Mesendoderm (in vitro differentiated cells): ENCODE results near the gene HOXB7.
A peak's percentile ranks its signal among the peaks of the same experiment; 100 is the strongest.

ENCODE experiments used
- DNase-seq: peaks from one replicate; pipeline ENCODE4 v3.0.0; 2013
- H2AK5ac ChIP-seq: 2 replicates; pipeline ENCODE4 v1.6.1; 2013; ENCODE audit warnings: low read length, inconsistent platforms
- H2BK120ac ChIP-seq: 2 replicates; pipeline ENCODE4 v1.6.1; 2013; ENCODE audit warnings: low read depth, mild to moderate bottlenecking, low read length, moderate library complexity, mixed read lengths
- H2BK15ac ChIP-seq: replicated peaks from 2 replicates; pipeline ENCODE4 v1.6.1; 2013; ENCODE audit warnings: low read depth, mild to moderate bottlenecking, moderate library complexity
- H2BK5ac ChIP-seq: 2 replicates; pipeline ENCODE4 v1.6.1; 2013; ENCODE audit warnings: low read length, inconsistent platforms
- H3K18ac ChIP-seq: 2 replicates; pipeline ENCODE4 v1.6.1; 2013; ENCODE audit warnings: mild to moderate bottlenecking, low read length, mixed read lengths
- H3K23ac ChIP-seq: one replicate; pipeline ENCODE4 v1.6.1; 2013; ENCODE audit warnings: low read length
- H3K27ac ChIP-seq: 2 replicates; pipeline ENCODE4 v1.5.1; 2013; ENCODE audit warnings: low read depth, mild to moderate bottlenecking, inconsistent platforms, low read length, moderate library complexity
- H3K27me3 ChIP-seq: 2 replicates; pipeline ENCODE4 v1.6.1; 2013; ENCODE audit warnings: low read length, control low read depth, mild to moderate bottlenecking, inconsistent platforms; ENCODE audit not compliant: insufficient read depth, poor library complexity
- H3K36me3 ChIP-seq: 2 replicates; pipeline ENCODE4 v1.6.1; 2013; ENCODE audit warnings: low read length, inconsistent platforms; ENCODE audit not compliant: control insufficient read depth, insufficient read depth
- H3K4ac ChIP-seq: one replicate; pipeline ENCODE4 v1.6.1; 2013; ENCODE audit warnings: low read depth, mild to moderate bottlenecking, low read length, moderate library complexity
- H3K4me1 ChIP-seq: 2 replicates; pipeline ENCODE4 v1.6.1; 2013; ENCODE audit warnings: low read depth, low read length, inconsistent platforms; ENCODE audit not compliant: control insufficient read depth
- H3K4me2 ChIP-seq: 2 replicates; pipeline ENCODE4 v1.6.1; 2013; ENCODE audit warnings: low read length
- H3K4me3 ChIP-seq: 2 replicates; pipeline ENCODE4 v1.5.1; 2013; ENCODE audit warnings: mild to moderate bottlenecking, low read length
- H3K56ac ChIP-seq: one replicate; pipeline ENCODE4 v1.6.1; 2013; ENCODE audit warnings: low read length
- H3K79me1 ChIP-seq: 2 replicates; pipeline ENCODE4 v1.6.1; 2013; ENCODE audit warnings: low read length, inconsistent platforms
- H3K79me2 ChIP-seq: 2 replicates; pipeline ENCODE4 v1.6.1; 2013; ENCODE audit warnings: mild to moderate bottlenecking, low read length; ENCODE audit not compliant: control insufficient read depth, insufficient read depth
- H3K9ac ChIP-seq: 2 replicates; pipeline ENCODE4 v1.6.1; 2013; ENCODE audit warnings: low read length, inconsistent platforms
- H4K5ac ChIP-seq: one replicate; pipeline ENCODE4 v1.6.1; 2013; ENCODE audit warnings: low read length
- H4K8ac ChIP-seq: one replicate; pipeline ENCODE4 v1.6.1; 2013; ENCODE audit warnings: low read depth, mild to moderate bottlenecking, control low read depth, low read length, moderate library complexity
- WGBS: extraction: QIAGEN DNeasy Blood & Tissue Kit; methylation state at CpG from one replicate; pipeline ENCODE4 v1.1.7; 2013; ENCODE audit warnings: low lambda C conversion rate, missing lambda C conversion rate; ENCODE audit not compliant: insufficient coverage; ENCODE audit errors: extremely low coverage; 5-methylcytosine and 5-hydroxymethylcytosine counted together

Gene HOXB7

GRCh38 chr17:48591255-48592056, 19.4 kb downstream of the HOXB7 start:
- no CpG with 5 or more reads among the region's 10 CpGs for WGBS
- H3K4ac ChIP-seq: no peak overlapping the region
- no peak overlapping the region for H3K9ac ChIP-seq
- H2BK15ac ChIP-seq: no peak overlapping the region
- no peaks in the 10 kb centered on the region for H3K36me3 ChIP-seq
- H4K5ac ChIP-seq: no peak overlapping the region
- no peak overlapping the region for H3K18ac ChIP-seq
- no peak overlapping the region for H3K56ac ChIP-seq
- no peak overlapping the region for H2BK5ac ChIP-seq
- H3K4me1 ChIP-seq: peaks cover 2% of the 10 kb centered on the region
- H4K8ac ChIP-seq: no peak overlapping the region
- DNase-seq: no peak
- H3K4me3 ChIP-seq: no peak overlapping the region
- H2BK120ac ChIP-seq: no peak overlapping the region
- H2AK5ac ChIP-seq: no peak overlapping the region
- H3K79me1 ChIP-seq: no peaks in the 10 kb centered on the region
- H3K23ac ChIP-seq: no peak overlapping the region
- H3K27me3 ChIP-seq: peaks cover 91% of the 10 kb centered on the region
- H3K4me2 ChIP-seq: no peak overlapping the region
- no peaks in the 10 kb centered on the region for H3K79me2 ChIP-seq
- H3K27ac ChIP-seq: no peak overlapping the region

- Histone ChIP-seq H2BK15ac (no peak overlapping the region), H2BK5ac (no peak overlapping the region), H4K5ac (no peak overlapping the region), H3K4me1 (peaks cover 2% of the 10 kb centered on the region), H3K4ac (no peak overlapping the region), H3K79me1 (no peaks in the 10 kb centered on the region), H3K27me3 (peaks cover 91% of the 10 kb centered on the region), H2BK120ac (no peak overlapping the region), H3K36me3 (no peaks in the 10 kb centered on the region), H3K79me2 (no peaks in the 10 kb centered on the region), H3K4me2 (no peak overlapping the region), H4K8ac (no peak overlapping the region), H3K56ac (no peak overlapping the region), H2AK5ac (no peak overlapping the region), H3K27ac (no peak overlapping the region), H3K4me3 (no peak overlapping the region), H3K9ac (no peak overlapping the region), H3K18ac (no peak overlapping the region), H3K23ac (no peak overlapping the region)
- DNase-seq: no peak
Measured at GRCh38 chr17:48590607-48591161, 20.1 kb downstream of the HOXB7 start.

- no peaks in the 10 kb centered on the region for H3K36me3 ChIP-seq
- H2BK5ac ChIP-seq: no peak within 1 kb of the TSS
- no peaks in the 10 kb centered on the region for H3K79me2 ChIP-seq
- no peak within 1 kb of the TSS for H3K9ac ChIP-seq
- peaks cover 2% of the 10 kb centered on the region for H3K4me1 ChIP-seq
- no peak within 1 kb of the TSS for H2AK5ac ChIP-seq
- WGBS: no CpG with 5 or more reads among the region's 23 CpGs
- no peak within 1 kb of the TSS for H3K23ac ChIP-seq
- H4K8ac ChIP-seq: no peak within 1 kb of the TSS
- H3K4me2 ChIP-seq: peak within 1 kb of the TSS; percentile 5
- no peak within 1 kb of the TSS for H2BK15ac ChIP-seq
- no peaks in the 10 kb centered on the region for H3K79me1 ChIP-seq
- no peak within 1 kb of the TSS for H4K5ac ChIP-seq
- H2BK120ac ChIP-seq: no peak within 1 kb of the TSS
- no peak within 1 kb of the TSS for H3K27ac ChIP-seq
- H3K18ac ChIP-seq: no peak within 1 kb of the TSS
- peaks cover 90% of the 10 kb centered on the region for H3K27me3 ChIP-seq
- no peak for DNase-seq
- H3K4ac ChIP-seq: no peak within 1 kb of the TSS
- no peak within 1 kb of the TSS for H3K4me3 ChIP-seq
- no peak within 1 kb of the TSS for H3K56ac ChIP-seq
Measured at GRCh38 chr17:48589831-48590606, 20.8 kb downstream of the HOXB7 start, which contains the start of gene HOXB3. Gene HOXB3 (minus strand): TSS chr17:48590241. CDS start chr17:48552474, 37,767 bp downstream.

- Histone ChIP-seq H2BK5ac (no peak overlapping the region), H2AK5ac (no peak overlapping the region), H4K5ac (no peak overlapping the region), H3K27me3 (peaks cover 89% of the 10 kb centered on the region), H3K23ac (no peak overlapping the region), H3K9ac (no peak overlapping the region), H2BK120ac (no peak overlapping the region), H3K4ac (no peak overlapping the region), H3K79me2 (no peaks in the 10 kb centered on the region), H3K4me3 (no peak overlapping the region), H4K8ac (no peak overlapping the region), H2BK15ac (no peak overlapping the region), H3K18ac (no peak overlapping the region), H3K4me1 (no peaks in the 10 kb centered on the region), H3K79me1 (no peaks in the 10 kb centered on the region), H3K56ac (no peak overlapping the region), H3K36me3 (no peaks in the 10 kb centered on the region), H3K27ac (no peak overlapping the region), H3K4me2 (no peak overlapping the region)
- no CpG with 5 or more reads among the region's 10 CpGs for WGBS
- DNase-seq: no peak
Measured at GRCh38 chr17:48589060-48589830, 21.6 kb downstream of the HOXB7 start.

- H2BK120ac ChIP-seq: no peak overlapping the region
- no peak overlapping the region for H3K9ac ChIP-seq
- H3K4ac ChIP-seq: no peak overlapping the region
- WGBS: no CpG with 5 or more reads among the region's 2 CpGs
- H3K27ac ChIP-seq: no peak overlapping the region
- no peak overlapping the region for H3K18ac ChIP-seq
- H3K4me1 ChIP-seq: no peaks in the 10 kb centered on the region
- no peaks in the 10 kb centered on the region for H3K79me1 ChIP-seq
- H2BK5ac ChIP-seq: no peak overlapping the region
- H4K8ac ChIP-seq: no peak overlapping the region
- no peak for DNase-seq
- no peak overlapping the region for H3K56ac ChIP-seq
- no peak overlapping the region for H3K4me2 ChIP-seq
- no peaks in the 10 kb centered on the region for H3K36me3 ChIP-seq
- no peak overlapping the region for H2AK5ac ChIP-seq
- H2BK15ac ChIP-seq: no peak overlapping the region
- H3K27me3 ChIP-seq: peaks cover 95% of the 10 kb centered on the region
- H4K5ac ChIP-seq: no peak overlapping the region
- no peak overlapping the region for H3K23ac ChIP-seq
- no peak overlapping the region for H3K4me3 ChIP-seq
- no peaks in the 10 kb centered on the region for H3K79me2 ChIP-seq
Measured at GRCh38 chr17:48588528-48588927, 22.3 kb downstream of the HOXB7 start.
